Activated effector memory CD4-positive, alpha-beta T cell treated with anti-CD3 and anti-CD28 coated beads, Interleukin-2, amount 50 U/mL, for 16 hours (primary cell): Measurements from ENCODE around the gene FBL.
A peak's percentile ranks its signal among the peaks of the same experiment; 100 is the strongest.
"Not testable (repeated sequence)": the region's sequence is repeated elsewhere in the genome, so short reads cannot be mapped to it uniquely, and the experiment has no call there.

ENCODE experiments used
- DNase-seq: peaks from one replicate; pipeline ENCODE4 v3.0.0-alpha.2; 2020

Gene FBL

DNA sequence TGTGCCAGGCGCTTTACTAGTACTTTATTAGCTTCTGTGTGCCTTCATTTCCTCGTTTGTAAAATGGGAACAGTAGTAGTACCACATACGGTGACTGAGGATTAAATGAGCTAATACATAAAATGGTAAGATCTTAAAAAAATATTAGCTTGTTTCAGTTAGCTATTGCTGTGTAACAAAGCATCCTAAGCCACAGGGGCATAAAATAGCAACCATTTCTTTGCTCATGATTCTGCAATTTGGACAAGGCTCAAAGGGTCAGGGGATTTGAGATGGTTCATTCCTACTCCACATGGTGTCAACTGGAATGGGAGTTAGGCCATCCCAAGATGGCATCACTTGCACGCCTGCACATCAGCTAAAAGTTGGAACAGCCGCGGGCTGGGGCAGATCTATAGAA is 25.5 kb downstream of the FBL start:
- DNase-seq: peak; percentile 14

DNA sequence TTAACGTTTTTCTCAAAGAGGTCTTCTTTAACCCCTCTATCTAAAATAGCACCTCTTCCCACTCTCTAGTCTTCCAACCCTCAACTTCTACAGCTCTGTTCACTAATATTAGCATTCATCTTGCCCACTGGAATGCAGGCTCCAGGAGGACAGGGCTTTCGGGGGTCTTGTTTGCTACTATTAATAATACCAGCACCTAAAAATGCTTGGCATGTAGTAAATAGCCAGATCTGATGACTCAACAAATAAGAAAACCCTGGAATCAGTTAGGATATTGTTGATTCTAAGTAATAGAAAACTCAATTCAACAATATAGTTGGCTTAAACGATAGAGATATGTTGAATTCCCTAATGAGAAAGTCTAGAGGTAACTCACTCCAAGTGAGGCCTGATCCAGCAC is 26.4 kb downstream of the FBL start:
- no peak for DNase-seq

DNA sequence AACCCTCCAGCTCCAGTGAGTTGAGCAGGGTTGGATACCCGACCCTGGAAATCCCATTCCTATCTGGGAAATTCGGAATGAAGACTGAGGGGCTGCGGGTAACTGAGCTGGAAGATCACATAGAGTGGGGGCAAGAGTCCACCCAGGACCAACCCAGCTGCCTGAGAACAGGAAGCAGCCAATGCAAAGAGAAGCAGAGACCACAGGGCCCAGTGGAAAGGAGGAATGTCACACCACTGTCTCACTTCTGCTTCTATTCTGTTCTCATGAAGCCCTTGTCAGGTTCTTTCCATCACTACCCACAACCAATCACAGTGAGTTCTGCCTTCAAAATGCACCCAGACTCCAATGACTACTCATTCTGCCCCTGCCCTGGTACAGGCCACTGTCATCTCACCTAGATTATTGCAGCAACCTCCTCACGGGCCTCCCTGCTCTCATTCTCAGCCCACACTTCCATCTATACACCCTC is 27.5 kb downstream of the FBL start:
- no peak for DNase-seq

DNA sequence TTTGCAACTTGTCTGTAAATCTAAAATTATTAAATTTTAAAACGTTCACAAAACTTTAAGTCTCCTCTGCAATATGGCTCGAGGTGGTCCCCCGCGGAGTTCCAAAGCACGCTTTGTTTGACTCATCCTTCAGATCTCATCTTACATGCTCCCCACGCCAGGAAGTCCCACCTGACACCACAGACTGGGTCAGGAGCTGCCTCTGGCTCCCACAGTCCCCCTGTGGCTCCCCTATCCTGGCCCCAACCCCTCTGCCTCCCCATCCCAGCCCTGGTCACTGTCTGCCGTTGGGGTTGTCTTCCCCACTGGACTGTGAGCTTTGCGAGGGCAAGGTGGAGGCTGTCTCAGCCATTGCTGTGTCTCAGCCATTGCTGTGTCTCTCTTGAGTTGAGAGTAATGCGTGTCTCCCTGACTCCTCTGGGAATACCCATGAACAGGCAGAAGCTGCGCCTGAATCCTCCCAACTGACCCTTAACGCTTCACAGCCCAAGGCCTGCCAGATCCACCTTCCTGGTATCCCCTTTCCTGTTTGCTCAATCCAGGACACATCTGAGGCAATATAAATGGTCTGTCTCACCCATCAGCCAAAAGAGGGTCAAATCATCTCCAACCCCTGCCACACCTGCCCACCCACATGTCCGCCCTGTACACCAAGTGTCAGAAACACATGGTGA is 28.2 kb downstream of the FBL start:
- peak; percentile 37 for DNase-seq

DNA sequence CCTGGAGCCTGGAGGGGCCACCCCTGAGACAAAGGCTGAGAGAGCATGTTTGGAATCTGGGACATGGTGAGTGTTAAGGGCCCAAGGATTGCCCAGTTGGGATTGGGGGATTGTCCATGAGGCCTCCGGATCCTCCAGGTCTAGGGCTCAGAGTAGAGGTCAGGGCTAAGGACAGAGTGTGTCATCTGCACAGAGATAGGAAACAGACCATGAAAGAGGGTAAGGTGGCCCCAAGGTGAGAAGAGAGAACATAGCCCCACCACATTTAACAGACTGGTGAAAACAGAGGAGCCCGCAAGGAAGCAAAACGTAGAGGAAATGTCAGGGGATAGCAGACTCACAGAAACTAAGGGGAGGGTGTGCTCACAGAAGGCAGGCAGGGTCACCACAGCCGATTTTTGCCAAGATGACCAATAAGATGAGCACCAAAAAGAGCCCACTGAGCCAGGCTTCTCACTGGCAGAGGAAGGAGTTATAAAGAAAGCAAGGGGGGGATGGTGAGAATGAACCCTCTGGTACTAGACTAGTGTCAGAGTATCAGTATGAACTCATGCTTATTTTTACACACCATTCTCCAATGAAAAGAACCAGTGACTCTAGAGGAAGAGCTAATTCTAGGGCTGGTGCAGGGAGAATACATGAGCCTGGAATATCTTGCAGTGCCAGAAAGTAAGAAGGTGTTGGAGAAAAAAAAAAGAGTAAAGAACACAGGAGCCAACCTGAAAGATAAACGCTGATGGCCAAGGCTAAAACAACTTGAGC is 29.7 kb downstream of the FBL start:
- no peak for DNase-seq

DNA sequence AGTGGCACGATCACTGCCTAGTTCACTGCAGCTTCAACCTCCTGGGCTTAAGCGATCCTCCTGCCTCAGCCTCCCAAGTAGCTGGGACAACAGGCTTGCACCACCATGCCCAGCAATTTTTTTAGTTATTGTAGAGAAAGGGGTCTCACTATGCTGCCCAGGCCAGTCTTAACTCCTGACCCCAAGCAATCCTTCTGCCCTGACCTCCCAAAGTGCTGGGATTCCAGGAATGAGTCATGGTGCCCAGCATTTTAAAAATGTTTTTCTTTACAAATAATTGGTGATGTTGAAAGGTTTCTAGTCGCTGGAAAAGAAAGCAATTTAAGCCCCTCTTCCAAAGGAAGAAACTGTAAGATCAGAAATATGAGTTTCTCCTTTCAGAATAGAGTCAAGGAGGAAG is 31.6 kb downstream of the FBL start:
- DNase-seq: no peak

DNA sequence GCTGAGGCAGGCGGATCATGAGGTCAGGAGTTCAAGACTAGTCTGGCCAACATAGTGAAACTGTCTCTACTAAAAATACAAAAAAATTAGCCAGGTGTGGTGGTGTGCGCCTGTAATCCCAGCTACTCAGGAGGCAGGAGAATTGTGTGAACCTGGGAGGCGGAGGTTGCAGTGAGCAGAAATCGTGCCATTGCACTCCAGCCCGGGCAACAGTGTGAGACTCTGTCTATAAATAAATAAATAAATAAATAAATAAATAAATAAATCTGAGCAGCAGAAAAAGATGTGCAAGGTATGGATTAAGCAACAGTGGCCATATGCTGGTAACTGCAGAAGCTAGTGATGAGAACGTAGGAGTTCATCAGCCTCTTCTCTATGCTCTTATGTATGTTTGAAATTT is 32.1 kb downstream of the FBL start:
- DNase-seq: not testable (repeated sequence)

DNA sequence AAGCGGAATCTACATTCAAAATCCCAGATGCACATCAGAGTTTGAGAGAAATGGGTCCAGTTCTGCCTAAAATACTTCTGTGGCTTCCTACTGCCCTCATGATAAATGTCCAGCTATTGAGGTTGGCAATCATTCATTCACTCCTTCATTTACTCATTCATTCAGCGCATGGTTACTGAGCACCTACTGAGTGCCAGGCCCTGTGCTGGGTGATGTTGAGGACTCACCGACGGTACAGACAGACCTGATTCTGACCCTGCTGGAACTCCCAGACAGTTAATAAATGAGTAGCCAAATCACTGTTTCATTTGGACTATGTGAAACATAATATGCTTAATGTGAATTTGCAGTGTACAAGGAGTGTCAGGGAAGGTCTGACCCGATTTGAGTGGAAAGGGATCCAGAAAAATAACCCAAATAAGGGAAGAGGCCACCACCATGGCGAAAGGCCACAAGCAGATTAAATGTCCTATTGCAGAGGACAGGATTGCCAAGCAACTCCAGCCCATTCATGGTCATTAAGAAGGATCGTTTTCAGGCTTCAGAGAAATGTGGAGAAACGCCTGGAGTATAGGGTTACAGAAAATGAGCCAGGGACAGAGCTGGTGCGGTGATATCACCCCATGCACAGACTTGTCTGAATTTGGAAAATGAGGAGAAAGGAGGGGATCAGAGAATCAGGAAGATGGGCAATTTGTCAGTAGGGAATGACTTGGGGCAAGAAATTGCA is 32.8 kb downstream of the FBL start:
- no peak for DNase-seq

DNA sequence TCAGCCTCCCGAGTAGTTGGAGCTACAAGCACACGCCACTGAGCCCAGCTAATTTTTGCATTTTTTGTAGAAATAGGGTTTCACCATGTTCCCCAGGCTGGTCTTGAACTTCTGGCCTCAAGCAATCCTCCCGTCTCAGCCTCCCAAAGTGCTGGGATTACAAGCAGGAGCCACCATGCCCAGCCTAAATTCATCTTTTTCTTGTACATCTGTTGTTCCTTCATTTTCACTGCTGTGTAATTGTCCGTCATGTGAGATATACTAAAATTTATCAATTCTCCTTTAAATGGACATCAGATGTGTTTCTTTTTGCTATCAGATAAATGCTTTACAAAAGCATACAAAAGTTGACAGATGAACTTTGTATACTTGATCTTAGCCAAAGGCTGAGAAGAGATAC is 35.1 kb downstream of the FBL start:
- DNase-seq: no peak

DNA sequence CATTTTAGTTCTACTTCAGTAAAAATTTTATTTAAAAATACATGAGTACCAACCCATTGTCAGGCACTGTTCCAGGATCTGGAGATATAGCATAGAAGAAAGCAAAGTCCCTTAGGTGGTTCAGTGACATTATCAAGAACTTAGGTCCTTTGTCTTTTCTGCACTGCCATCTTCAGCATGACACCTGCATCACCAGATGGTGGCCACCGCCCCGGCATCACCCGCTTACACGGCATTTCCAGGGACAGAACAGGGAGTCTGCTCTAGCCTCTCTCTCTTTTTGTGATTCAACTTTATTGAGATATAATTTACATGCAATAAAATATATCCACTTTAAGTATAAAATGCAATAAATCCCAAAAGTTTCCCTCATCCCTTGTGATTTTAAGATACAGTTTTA is 35.8 kb downstream of the FBL start:
- DNase-seq: no peak

DNA sequence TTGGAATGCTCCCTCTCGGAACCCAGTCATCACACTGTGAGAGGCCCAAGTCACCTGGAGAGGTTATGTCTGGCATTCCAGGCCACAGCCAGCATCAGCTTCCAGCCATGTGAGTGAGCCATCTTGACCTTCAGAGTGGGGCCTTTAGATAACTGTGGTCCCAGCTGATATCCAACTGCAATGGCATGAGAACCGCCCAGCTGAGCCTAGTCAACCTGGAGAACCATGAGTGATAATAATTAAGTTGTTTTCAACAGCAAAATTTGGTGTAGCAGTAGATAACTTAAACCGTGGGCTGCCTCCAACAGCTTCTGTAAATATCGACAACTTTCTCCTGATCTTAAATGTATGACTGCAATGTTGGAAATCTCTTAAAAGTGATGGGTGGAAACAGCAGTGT is 36.8 kb downstream of the FBL start:
- no peak for DNase-seq

DNA sequence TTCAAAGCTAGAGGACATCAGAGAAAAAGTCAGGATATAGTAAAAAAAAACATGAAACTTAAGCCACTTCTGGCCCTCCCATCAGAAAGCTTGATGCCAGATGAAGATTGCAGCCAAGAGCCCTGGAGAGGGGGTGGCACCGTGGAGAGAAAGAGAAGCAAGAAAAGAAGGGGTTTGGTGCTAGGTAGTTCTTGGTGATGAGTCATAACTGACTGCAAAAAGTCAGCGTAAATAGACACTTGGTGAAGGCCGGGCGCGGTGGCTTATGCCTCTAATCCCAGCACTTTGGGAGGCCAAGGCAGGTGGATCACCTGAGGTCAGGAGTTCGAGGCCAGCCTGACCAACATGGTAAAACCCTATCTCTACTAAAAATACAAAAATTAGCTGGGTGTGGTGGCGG is 37.5 kb downstream of the FBL start:
- DNase-seq: not testable (repeated sequence)

DNA sequence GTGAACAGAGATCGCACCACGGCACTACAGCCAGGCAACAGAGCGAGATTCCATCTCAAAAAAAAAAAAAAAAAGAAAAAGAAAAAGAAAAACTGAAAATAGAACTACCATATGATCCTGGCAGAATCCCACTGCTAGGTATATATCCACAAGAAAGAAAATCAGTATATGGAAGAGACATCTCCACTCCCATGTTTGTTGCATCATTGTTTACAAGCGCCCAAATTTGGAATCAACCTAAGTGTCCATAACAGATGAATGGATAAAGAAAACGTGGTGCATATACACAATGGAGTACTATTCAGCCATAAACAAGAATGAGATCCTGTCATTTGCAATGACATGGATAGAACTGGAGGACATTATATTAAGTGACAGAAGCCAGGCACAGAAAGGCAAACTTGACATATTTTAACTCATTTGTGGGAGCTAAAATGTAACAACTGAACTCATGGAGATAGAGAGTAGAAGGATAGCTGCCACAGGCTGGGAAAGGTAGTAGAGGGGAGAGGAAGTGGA is 38.3 kb downstream of the FBL start:
- no peak for DNase-seq

DNA sequence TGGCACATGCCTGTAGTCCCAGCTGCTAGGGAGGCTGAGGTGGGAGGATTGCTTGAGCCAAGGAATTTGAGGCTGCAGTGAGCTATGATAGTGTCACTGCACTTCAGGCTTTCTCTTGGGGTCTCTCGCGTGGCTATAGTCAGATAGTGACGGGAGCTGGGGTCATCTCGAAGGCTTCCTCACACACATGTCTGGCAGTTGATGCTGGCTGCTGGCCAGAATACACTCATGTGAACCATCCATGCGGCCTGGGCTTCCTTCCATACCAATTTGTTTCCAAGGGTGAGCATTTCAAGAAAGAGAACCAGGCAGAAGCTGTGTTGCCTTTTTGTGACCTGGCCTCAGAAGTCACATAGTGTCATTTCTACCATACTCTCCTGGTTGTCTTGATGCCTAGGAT is 41.1 kb downstream of the FBL start:
- no peak for DNase-seq

DNA sequence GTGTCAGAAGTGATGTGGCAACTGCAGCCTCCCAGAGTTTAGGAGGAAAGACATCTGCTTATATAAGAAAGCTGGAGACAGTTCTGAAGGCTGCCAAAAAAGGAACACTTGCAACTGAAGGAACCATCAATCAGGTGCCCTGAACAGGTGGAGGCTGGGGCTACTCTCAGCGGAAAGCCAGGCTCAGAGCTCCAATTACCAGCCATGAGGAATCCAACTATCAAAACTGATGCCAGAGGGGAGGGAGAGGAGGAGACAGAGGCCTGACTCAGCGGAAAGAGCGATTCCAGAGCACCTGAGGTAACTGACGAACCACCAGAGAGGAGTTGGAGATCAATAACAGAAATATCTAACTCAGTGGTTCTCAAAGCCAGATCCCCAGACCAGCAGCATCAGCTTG is 43.2 kb downstream of the FBL start:
- no peak for DNase-seq

DNA sequence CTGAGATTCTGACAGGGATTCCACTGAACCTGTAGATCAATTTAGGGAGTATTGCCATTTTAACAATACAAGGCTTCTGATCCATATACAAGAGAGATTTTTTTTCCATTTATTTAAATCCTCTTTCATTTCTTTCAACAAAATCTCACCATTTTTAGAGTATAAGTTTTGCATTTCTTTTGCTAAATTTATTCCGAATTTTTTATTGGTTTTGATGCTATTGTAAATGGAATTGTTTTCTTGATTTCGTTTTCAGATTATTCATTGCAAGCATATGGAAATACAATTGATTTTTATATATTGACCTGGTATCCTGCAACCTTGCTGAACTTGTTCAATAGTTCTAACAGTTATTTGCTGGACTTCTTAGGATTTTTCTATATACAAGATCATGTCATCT is 49.1 kb downstream of the FBL start:
- DNase-seq: no peak

DNA sequence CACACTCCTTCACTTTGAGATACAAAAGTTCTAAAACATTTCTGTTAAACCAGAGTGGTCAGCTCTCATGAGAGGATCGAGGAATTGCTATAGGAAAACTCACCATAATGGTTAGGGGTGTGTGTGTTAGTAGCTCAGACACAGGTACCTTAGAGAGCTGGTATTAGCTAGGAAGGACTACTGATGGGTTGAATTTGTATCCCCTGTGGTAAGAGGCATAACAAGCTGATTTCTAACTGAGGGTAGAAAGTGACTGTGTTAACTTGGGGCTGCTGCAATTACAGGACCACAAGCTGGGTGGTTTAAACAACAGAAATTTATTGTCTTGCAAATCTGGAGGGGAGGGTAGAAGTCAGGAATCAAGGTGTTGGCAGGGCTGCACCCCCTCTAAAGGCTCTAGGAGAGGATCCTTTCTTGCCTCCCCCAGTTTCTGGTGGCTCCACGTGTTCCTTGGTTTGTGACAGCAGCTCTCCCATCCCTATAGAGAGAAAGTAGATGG is 50.1 kb downstream of the FBL start:
- DNase-seq: no peak

DNA sequence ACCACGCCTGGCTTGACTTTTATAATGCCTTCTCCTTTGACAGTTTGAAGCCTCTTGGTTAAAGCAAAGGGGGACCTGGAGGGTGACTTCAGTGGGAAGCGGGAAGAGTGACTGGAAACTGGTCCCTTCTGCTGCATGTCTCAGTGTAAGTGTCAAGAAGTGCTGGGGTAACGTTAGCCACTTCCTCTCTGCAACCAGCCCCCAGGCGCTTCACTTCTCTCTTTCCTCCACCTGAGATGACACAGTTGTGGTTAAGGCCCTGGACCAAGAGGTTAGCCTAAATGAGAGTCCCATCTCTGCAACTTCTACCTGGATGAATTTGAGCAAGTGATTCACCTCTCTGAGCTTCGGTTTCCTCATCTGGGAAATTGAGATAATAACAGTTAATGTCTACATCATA is 51.2 kb downstream of the FBL start:
- DNase-seq: no peak

DNA sequence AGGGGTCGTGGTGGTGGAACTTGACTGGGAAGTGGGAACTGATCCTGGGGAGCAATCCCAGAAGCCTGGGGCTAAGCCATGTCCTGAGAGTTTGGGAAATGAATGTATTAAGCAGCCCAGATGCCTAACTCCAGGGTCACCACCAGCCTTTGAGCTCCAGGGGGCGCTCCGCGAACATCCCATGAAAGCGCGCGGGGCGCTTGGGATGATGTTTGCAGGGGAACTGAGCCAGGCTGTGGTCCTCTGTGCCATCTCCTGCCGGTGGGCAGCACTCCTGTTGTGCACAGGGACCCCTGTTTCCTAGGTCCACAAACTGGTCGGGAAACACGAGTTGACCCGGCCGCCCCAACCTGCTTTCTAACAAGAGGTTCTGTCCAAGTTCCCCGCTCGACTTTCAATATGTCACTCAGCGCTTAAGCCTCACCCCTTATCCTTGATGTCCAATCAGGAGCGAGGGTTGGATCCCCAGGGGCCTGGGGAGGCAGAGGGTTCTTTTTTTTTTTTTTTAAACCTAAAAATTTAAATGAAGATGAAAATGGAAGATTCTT is 53.1 kb downstream of the FBL start:
- DNase-seq: peak; percentile 90

DNA sequence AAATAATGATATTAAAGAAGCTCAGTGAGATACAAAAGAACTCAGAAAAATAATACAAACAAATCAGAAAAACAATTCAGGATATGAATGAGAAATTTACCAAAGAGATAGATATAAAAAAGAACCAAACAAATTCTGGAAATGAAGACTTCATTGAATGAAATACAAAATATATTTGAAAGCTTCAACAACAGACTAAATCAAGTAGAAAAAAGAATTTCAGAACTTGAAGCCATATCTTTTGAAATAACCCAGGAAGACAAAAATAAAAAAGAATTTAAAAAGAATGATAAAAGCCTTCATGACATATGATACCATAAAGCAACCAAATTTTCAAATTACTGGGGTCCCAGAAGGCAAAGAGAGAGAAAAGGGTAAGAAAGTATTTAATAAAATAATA is 57.9 kb downstream of the FBL start:
- DNase-seq: no peak
